H1 (cell line): ENCODE results near the gene SLC22A31. TPM values are rescaled to one million over a fixed set of nuclear protein-coding genes. Genes with fewer than 3 reads are reported as not detected.
A peak's percentile ranks its signal among the peaks of the same experiment; 100 is the strongest.

Source experiments
- CTCF ChIA-PET: fragments of 300-600 bp; sonication (Branson Sonifier 250); formaldehyde crosslinking; loops from one replicate; lab custom pipeline; 2021; ENCODE audit not compliant: partially characterized antibody; lab: Charles Lee
- POLR2A ChIA-PET: fragments of 300-600 bp; sonication (Branson Sonifier 250); formaldehyde crosslinking; loops from one replicate; lab custom pipeline; 2021; ENCODE audit warnings: inconsistent platforms; ENCODE audit not compliant: partially characterized antibody; lab: Charles Lee
- DNase-seq, 2 experiments: peaks; one replicate each; pipeline versions ENCODE4 v3.0.0 to v3.0.0-alpha.2; 2010 to 2022; ENCODE audit warnings: low spot score in 2 of 2, low read depth in 1 of 2, mixed read lengths in 1 of 2
- FAIRE-seq: peaks from 2 replicates; lab custom pipeline; 2011; peaks lifted over from hg19 to GRCh38; lab: Jason Lieb, UNC
- H2AFZ ChIP-seq: 2 replicates; pipeline ENCODE4 v1.8.1; 2012; ENCODE audit warnings: low read length, inconsistent platforms
- H2AK5ac ChIP-seq: 2 replicates; pipeline ENCODE4 v1.6.1; 2013; ENCODE audit warnings: low read depth, low read length
- H2BK120ac ChIP-seq: replicated peaks from 2 replicates; pipeline ENCODE3; 2013; ENCODE audit warnings: low read depth, low read length, inconsistent platforms
- H2BK12ac ChIP-seq: 2 replicates; pipeline ENCODE4 v1.6.1; 2013; ENCODE audit warnings: low read depth, low read length
- H2BK15ac ChIP-seq: 2 replicates; pipeline ENCODE4 v1.6.1; 2013; ENCODE audit warnings: low read length
- H2BK20ac ChIP-seq: 2 replicates; pipeline ENCODE4 v1.6.1; 2013; ENCODE audit warnings: low read length
- H2BK5ac ChIP-seq: 2 replicates; pipeline ENCODE4 v1.6.1; 2013; ENCODE audit warnings: low read depth, low read length
- H3K14ac ChIP-seq: 2 replicates; pipeline ENCODE4 v1.6.1; 2013; ENCODE audit warnings: inconsistent platforms; ENCODE audit not compliant: insufficient read length
- H3K18ac ChIP-seq: 2 replicates; pipeline ENCODE4 v1.6.1; 2013; ENCODE audit warnings: low read length; ENCODE audit errors: extremely low read depth
- H3K23ac ChIP-seq: 2 replicates; pipeline ENCODE4 v1.6.1; 2013; ENCODE audit warnings: inconsistent platforms; ENCODE audit not compliant: insufficient read length
- H3K23me2 ChIP-seq: 2 replicates; pipeline ENCODE4 v1.6.1; 2013; ENCODE audit warnings: low read depth, low read length
- H3K27ac ChIP-seq: 2 replicates; pipeline ENCODE4 v1.6.1; 2011; ENCODE audit warnings: low read depth, low read length, inconsistent platforms
- H3K27me3 ChIP-seq, 4 experiments: replicated peaks in 1 of 4; 1 replicate in 1 of 4; 2 replicates in 3 of 4; pipeline versions ENCODE4 v1.6.1 to v1.8.1; 2011 to 2013; ENCODE audit warnings: low read length in 3 of 4, mild to moderate bottlenecking in 3 of 4, inconsistent platforms in 2 of 4, mixed read lengths in 2 of 4, moderate library complexity in 1 of 4; ENCODE audit not compliant: control insufficient read depth in 3 of 4, insufficient read depth in 3 of 4; ENCODE audit errors: extremely low read depth in 1 of 4
- H3K36me3 ChIP-seq, 4 experiments: 2 replicates each; pipeline versions ENCODE4 v1.6.1 to v1.8.1; 2011 to 2013; ENCODE audit warnings: mild to moderate bottlenecking in 4 of 4, low read length in 3 of 4, moderate library complexity in 2 of 4, control low read depth in 1 of 4, inconsistent platforms in 1 of 4; ENCODE audit not compliant: insufficient read depth in 4 of 4, control insufficient read depth in 2 of 4
- H3K4ac ChIP-seq: replicated peaks from 2 replicates; pipeline ENCODE3; 2013; ENCODE audit warnings: low read length, low read depth, mixed read lengths, inconsistent platforms; ENCODE audit not compliant: insufficient read length
- H3K4me1 ChIP-seq, 4 experiments: replicated peaks in 1 of 4; 1 replicate in 1 of 4; 2 replicates in 3 of 4; pipeline versions ENCODE4 v1.6.1 to v1.8.1; 2011 to 2013; ENCODE audit warnings: low read length in 3 of 4, inconsistent platforms in 2 of 4, mixed read lengths in 1 of 4; ENCODE audit not compliant: insufficient read depth in 4 of 4, control insufficient read depth in 3 of 4
- H3K4me2 ChIP-seq, 2 experiments: 2 replicates each; pipeline versions ENCODE4 v1.6.1 to v1.8.1; 2011 to 2013; ENCODE audit warnings: low read depth in 2 of 2, low read length in 2 of 2, control low read depth in 1 of 2, inconsistent platforms in 1 of 2, mild to moderate bottlenecking in 1 of 2; ENCODE audit not compliant: insufficient read depth in 1 of 2
- H3K4me3 ChIP-seq, 4 experiments: fragments of 200-600, 300-600 bp in 1 of 4; sonication (generic), shearing (Covaris generic), sonication (Bioruptor Twin) in 1 of 4; 2 replicates each; pipeline versions ENCODE4 v1.5.1 to v1.8.1; 2011 to 2016; ENCODE audit warnings: low read length in 4 of 4, low read depth in 3 of 4, control low read depth in 2 of 4, inconsistent platforms in 2 of 4, mild to moderate bottlenecking in 2 of 4, mixed read lengths in 1 of 4, moderate library complexity in 1 of 4; ENCODE audit not compliant: insufficient read depth in 2 of 4; ENCODE audit errors: extremely low read depth in 1 of 4
- H3K56ac ChIP-seq: replicated peaks from 2 replicates; pipeline ENCODE3; 2013; ENCODE audit warnings: low read depth, mild to moderate bottlenecking, mixed read lengths, low read length, inconsistent platforms; ENCODE audit not compliant: insufficient read length
- H3K79me1 ChIP-seq: 2 replicates; pipeline ENCODE4 v1.6.1; 2013; ENCODE audit warnings: low read depth, low read length, control low read depth
- H3K79me2 ChIP-seq, 2 experiments: 2 replicates each; pipeline versions ENCODE4 v1.6.1 to v1.8.1; 2012 to 2013; ENCODE audit warnings: low read length in 2 of 2, mild to moderate bottlenecking in 2 of 2, inconsistent platforms in 1 of 2; ENCODE audit not compliant: insufficient read depth in 2 of 2, control insufficient read depth in 1 of 2
- H3K9ac ChIP-seq, 4 experiments: replicated peaks in 1 of 4; 1 replicate in 1 of 4; 2 replicates in 3 of 4; pipeline versions ENCODE4 v1.6.1 to v1.8.1; 2011 to 2013; ENCODE audit warnings: low read depth in 3 of 4, low read length in 3 of 4, control low read depth in 2 of 4, mild to moderate bottlenecking in 2 of 4, moderate library complexity in 2 of 4, inconsistent platforms in 1 of 4; ENCODE audit errors: extremely low read depth in 1 of 4
- H3K9me3 ChIP-seq, 2 experiments: 2 replicates each; pipeline versions ENCODE4 v1.6.1 to v1.8.1; 2012 to 2013; ENCODE audit warnings: mild to moderate bottlenecking in 2 of 2, moderate library complexity in 2 of 2, control low read depth in 1 of 2, inconsistent platforms in 1 of 2, low read depth in 1 of 2, low read length in 1 of 2, mixed read lengths in 1 of 2; ENCODE audit not compliant: insufficient read depth in 2 of 2
- H4K20me1 ChIP-seq, 2 experiments: replicated peaks in 1 of 2; 2 replicates each; pipeline versions ENCODE3 to v1.8.1; 2011 to 2013; ENCODE audit warnings: inconsistent platforms in 2 of 2, low read length in 2 of 2, mild to moderate bottlenecking in 1 of 2; ENCODE audit not compliant: insufficient read depth in 2 of 2, control insufficient read depth in 1 of 2
- H4K5ac ChIP-seq: 2 replicates; pipeline ENCODE4 v1.6.1; 2013; ENCODE audit warnings: low read length, low read depth, mixed read lengths, inconsistent platforms; ENCODE audit not compliant: insufficient read length
- H4K8ac ChIP-seq: 2 replicates; pipeline ENCODE4 v1.8.0; 2013; ENCODE audit warnings: mild to moderate bottlenecking, moderate library complexity, low read length, inconsistent platforms; ENCODE audit not compliant: insufficient read depth; ENCODE audit errors: extremely low read depth
- H4K91ac ChIP-seq: replicated peaks from 2 replicates; pipeline ENCODE3; 2013; ENCODE audit warnings: low read length, mixed read lengths, inconsistent platforms; ENCODE audit not compliant: insufficient read length
- CEBPB ChIP-seq: IDR thresholded peaks from 2 replicates; pipeline ENCODE4 v1.6.1; 2012; ENCODE audit warnings: low read depth, low read length
- HDAC2 ChIP-seq, 2 experiments: fragments of 300-600 bp in 1 of 2; sonication (generic) in 1 of 2; IDR thresholded peaks; 2 replicates each; pipeline ENCODE4 v1.6.1; 2011 to 2012; ENCODE audit warnings: low read depth in 2 of 2, low read length in 2 of 2, mild to moderate bottlenecking in 2 of 2, moderate library complexity in 2 of 2, borderline replicate concordance in 1 of 2, inconsistent platforms in 1 of 2
- KDM4A ChIP-seq: IDR thresholded peaks from one replicate; pipeline ENCODE4 v1.7.1; 2012; ENCODE audit warnings: low read depth, mild to moderate bottlenecking, moderate library complexity, low read length, inconsistent platforms; ENCODE audit not compliant: severe bottlenecking
- POLR2AphosphoS5 ChIP-seq: IDR thresholded peaks from 2 replicates; pipeline ENCODE4 v1.6.1; 2011; ENCODE audit warnings: low read depth, low read length
- RAD21 ChIP-seq, 2 experiments: IDR thresholded peaks in 1 of 2; conservative IDR thresholded peaks in 1 of 2; 2 replicates each; pipeline ENCODE4 v1.6.1; 2011; ENCODE audit warnings: low read depth in 2 of 2, low read length in 2 of 2, improper control_type of control experiment in 1 of 2, inconsistent platforms in 1 of 2, mild to moderate bottlenecking in 1 of 2, moderate library complexity in 1 of 2
- RBBP5 ChIP-seq: IDR thresholded peaks from 2 replicates; pipeline ENCODE4 v1.7.1; 2012; ENCODE audit warnings: low read depth, mild to moderate bottlenecking, inconsistent platforms, low read length, moderate library complexity, borderline replicate concordance
- SIN3A ChIP-seq, 2 experiments: IDR thresholded peaks in 1 of 2; conservative IDR thresholded peaks in 1 of 2; 2 replicates each; pipeline ENCODE4 v1.6.1; 2011 to 2012; ENCODE audit warnings: low read length in 2 of 2, improper control_type of control experiment in 1 of 2, low read depth in 1 of 2, mild to moderate bottlenecking in 1 of 2
- SIX5 ChIP-seq: IDR thresholded peaks from 2 replicates; pipeline ENCODE4 v1.6.1; 2011; ENCODE audit warnings: mild to moderate bottlenecking, low read depth, low read length
- SRF ChIP-seq: IDR thresholded peaks from 2 replicates; pipeline ENCODE4 v1.6.1; 2011; ENCODE audit warnings: mild to moderate bottlenecking, low read depth, low read length, moderate library complexity
- TCF12 ChIP-seq: IDR thresholded peaks from 2 replicates; pipeline ENCODE4 v1.6.1; 2011; ENCODE audit warnings: low read depth, mild to moderate bottlenecking, low read length
- WGBS, 2 experiments: shearing (Covaris generic) in 1 of 2; methylation state at CpG; one replicate each; pipeline versions ENCODE4 v1.1.6 to v1.1.7; 2013 to 2015; ENCODE audit warnings: low lambda C conversion rate in 2 of 2, mixed read lengths in 2 of 2, inconsistent platforms in 1 of 2, low coverage in 1 of 2, missing lambda C conversion rate in 1 of 2; ENCODE audit not compliant: insufficient replicate concordance in 2 of 2, insufficient coverage in 1 of 2, insufficient read length in 1 of 2; ENCODE audit errors: extremely low coverage in 1 of 2, missing lambda C conversion rate in 1 of 2; 5-methylcytosine and 5-hydroxymethylcytosine counted together
- polyA plus RNA-seq, 7 experiments: library from polyadenylated mRNA; depleted of rRNA in 3 of 7; stranded (reverse) in 5 of 7; unstranded in 2 of 7; fragments of >200 nt in 5 of 7; fragments of 200-250 nt in 2 of 7; gene quantifications; 1 replicate in 5 of 7; 2 replicates in 1 of 7; 4 replicates in 1 of 7; pipeline versions ENCODE4 v1.2.1 to v1.2.3, GENCODE V29; 2011 to 2013; ENCODE audit warnings: missing spikeins in 2 of 7, mixed read lengths in 2 of 7
- total RNA-seq: library from RNA; stranded (reverse); fragmentation: NEBNext Ultra II Directional; extraction: Animal tissue kit (Norgen Biotek cat#: 25700); gene quantifications from 2 replicates; pipeline ENCODE4 v1.2.1, GENCODE V29; 2021

Gene SLC22A31
- total and polyA plus RNA-seq, 2 of the 8 experiments (the other 6 are each of a cell fraction or from before 2014, with no cell fraction given), result 7.7 to 10.6 TPM

DNA sequence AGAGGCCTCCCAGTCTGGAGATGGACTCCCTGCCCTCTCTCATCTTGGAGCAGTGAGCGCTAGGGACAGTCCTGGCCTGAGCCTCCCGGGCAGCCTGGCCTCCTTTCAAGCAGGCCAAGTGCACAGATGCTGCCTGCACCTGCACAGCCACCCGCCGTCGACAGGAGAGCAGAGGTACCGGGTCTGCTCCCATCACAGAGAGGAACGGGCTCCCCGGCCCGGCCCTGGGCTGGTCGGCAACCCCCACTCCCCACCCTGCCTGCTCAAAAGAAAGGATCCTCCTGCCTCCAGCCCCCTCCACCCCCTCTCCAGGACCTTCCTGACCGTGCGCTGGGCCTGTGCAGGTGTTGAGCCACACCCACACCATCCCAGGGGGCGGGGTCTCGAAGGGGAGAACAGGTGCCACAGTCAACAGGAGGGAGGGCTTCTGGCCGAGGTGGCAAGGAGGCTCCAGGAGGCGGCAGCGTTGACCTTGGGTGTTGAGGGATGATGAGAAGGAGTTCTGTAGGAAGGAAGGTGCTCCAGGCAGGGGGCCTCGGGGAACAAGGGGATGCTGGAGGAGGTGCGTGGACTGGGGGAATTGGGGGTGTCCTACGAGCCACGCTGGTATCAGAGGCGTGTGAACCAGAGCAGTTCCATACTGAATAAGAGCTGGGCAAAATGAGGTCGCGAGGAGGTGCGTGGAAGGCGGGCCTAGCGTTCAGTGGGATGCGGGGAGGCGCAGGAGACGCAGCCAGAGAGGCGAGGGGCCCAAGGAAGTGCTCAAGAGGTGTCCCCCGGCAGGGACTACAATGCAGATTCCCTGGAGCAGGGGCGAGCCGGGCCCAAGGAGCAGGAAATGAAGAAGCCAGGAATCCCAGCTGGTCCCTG is 29.8 kb downstream of the SLC22A31 start:
- no peak overlapping the region for H2AK5ac ChIP-seq
- H3K27ac ChIP-seq, result no peak overlapping the region
- H2BK15ac ChIP-seq, result 0 out of 2 replicates have a peak overlapping the region, but pooled peaks have one; percentile 46
- H3K56ac ChIP-seq, result no peak overlapping the region
- peaks cover 0 to 7% (median 4%) of the 10 kb centered on the region in 4 experiments; a peak in 4 of 7 replicates for H3K27me3 ChIP-seq
- FAIRE-seq, result no peak
- no peak overlapping the region for H2BK20ac ChIP-seq
- H3K4ac ChIP-seq, result no peak overlapping the region
- peaks cover 0 to 33% (median 23%) of the 10 kb centered on the region in 4 experiments; a peak in 6 of 7 replicates for H3K4me1 ChIP-seq
- peak overlapping the region; percentile 90; the same call in 1 of the 2 replicates for H2AFZ ChIP-seq
- no peaks in the 10 kb centered on the region for H3K36me3 ChIP-seq
- no peak overlapping the region for H4K5ac ChIP-seq
- no peak overlapping the region for H3K9ac ChIP-seq
- no peak overlapping the region for H3K14ac ChIP-seq
- H3K18ac ChIP-seq, result no peak overlapping the region; the same call in 1 of the 2 replicates
- ChIA-PET POLR2A (interaction anchor here (1.1 kb wide), 2 partner anchors 11 to 361 kb away, joined by 3 to 4 read pairs; no protein-coding TSS in a partner anchor), CTCF (interaction anchor here (0.6 to 1.8 kb wide), 6 partner anchors 9 to 360 kb away, joined by 3 to 4 read pairs (median 3); no protein-coding TSS in a partner anchor)
- H3K4me3 ChIP-seq, result peak overlapping the region; percentile 14 to 64 (median 54); a peak in 7 of 8 replicates
- H4K91ac ChIP-seq, result no peak overlapping the region
- no peak overlapping the region for H2BK5ac ChIP-seq
- peaks cover 0 to 3% of the 10 kb centered on the region in 2 experiments for H4K20me1 ChIP-seq
- H3K79me1 ChIP-seq, result no peaks in the 10 kb centered on the region
- no peaks in the 10 kb centered on the region for H3K79me2 ChIP-seq
- peak overlapping the region; percentile 57 for H4K8ac ChIP-seq
- H2BK120ac ChIP-seq, result no peak overlapping the region
- peak overlapping the region; percentile 27; the same call in 1 of the 2 replicates for H2BK12ac ChIP-seq
- peak; percentile 44 to 89 for DNase-seq
- H3K4me2 ChIP-seq, result peak overlapping the region; percentile 65 to 99
- H3K23ac ChIP-seq, result no peak overlapping the region
- H3K23me2 ChIP-seq, result peaks cover 5% of the 10 kb centered on the region
- 15% methylated on average over 24 of the region's 34 CpGs; no CpG with 5 or more reads in 1 of the 2 experiments for WGBS, 2 experiments
- H3K9me3 ChIP-seq, result no peaks in the 10 kb centered on the region
- TF ChIP-seq TCF12, result 0 out of 2 replicates have a peak, but pooled peaks have one; percentile 27
- no peak for TF ChIP-seq HDAC2 (IDR thresholded peaks at IDR 0.05; ENCODE audit: borderline replicate concordance in 1 of 2, low read depth in 2 of 2, low read length in 2 of 2)
- TF ChIP-seq RBBP5, result no peak
- no peak for TF ChIP-seq POLR2AphosphoS5
- no peak for TF ChIP-seq SIX5
- TF ChIP-seq SRF, result no peak
- peak; percentile 40 for TF ChIP-seq KDM4A
- TF ChIP-seq SIN3A (conservative IDR thresholded peaks at IDR 0.05 in 1 of 2, IDR thresholded peaks at IDR 0.05 in 1 of 2; ENCODE audit: low read depth in 1 of 2, low read length in 2 of 2), result no peak; a peak in 1 of 4 replicates
- TF ChIP-seq CEBPB, result no peak
- TF ChIP-seq RAD21 (IDR thresholded peaks at IDR 0.05 in 1 of 2, conservative IDR thresholded peaks at IDR 0.05 in 1 of 2; ENCODE audit: low read depth in 2 of 2, low read length in 2 of 2), result peak; percentile 23 to 51; a peak in 3 of 4 replicates
